HepG2 (cell line): Measurements from ENCODE around the gene NCOA5. TPM values are rescaled to one million over a fixed set of nuclear protein-coding genes. Genes with fewer than 3 reads are reported as not detected.

Experiments
- CENPX ChIP-seq: sonication (generic); formaldehyde crosslinking; IDR thresholded peaks from 2 replicates; pipeline ENCODE4 v1.9.0; 2021; ENCODE audit warnings: mild to moderate bottlenecking, missing genetic modification reagents, moderate library complexity
- FOXM1 ChIP-seq: sonication (generic); formaldehyde crosslinking; IDR thresholded peaks from 2 replicates; pipeline ENCODE4 v1.5.0; 2020; ENCODE audit warnings: missing genetic modification reagents
- MBNL3 ChIP-seq: fragments of 250-450 bp; sonication (Bioruptor Pico); conservative IDR thresholded peaks from 2 replicates; pipeline ENCODE4 v1.8.0; 2022; ENCODE audit warnings: mild to moderate bottlenecking, inconsistent platforms
- PHB2 ChIP-seq: fragments of 450-650 bp; IDR thresholded peaks from 2 replicates; pipeline ENCODE4 v1.6.1; 2018; ENCODE audit not compliant: partially characterized antibody
- SUZ12 ChIP-seq: fragments of 150-350 bp; IDR thresholded peaks from 2 replicates; pipeline ENCODE4 v1.6.1; 2014; ENCODE audit warnings: low read depth, low read length
- SYNCRIP ChIP-seq: fragments of 200-400 bp; formaldehyde crosslinking; IDR thresholded peaks from 2 replicates; pipeline ENCODE4 v1.6.1; 2018; ENCODE audit warnings: mild to moderate bottlenecking, low read depth, low read length; ENCODE audit not compliant: insufficient read depth
- ZNF10 ChIP-seq: sonication (generic); formaldehyde crosslinking; IDR thresholded peaks from 2 replicates; pipeline ENCODE4 v1.4.0; 2020; ENCODE audit warnings: mild to moderate bottlenecking, low read depth, missing genetic modification reagents, borderline replicate concordance
- ZNF260 ChIP-seq: sonication (generic); formaldehyde crosslinking; IDR thresholded peaks from 2 replicates; pipeline ENCODE4 v1.4.0; 2020; ENCODE audit warnings: missing genetic modification reagents, low read depth, mild to moderate bottlenecking, borderline replicate concordance
- polyA plus RNA-seq, 8 experiments: library from polyadenylated mRNA; depleted of rRNA in 3 of 8; stranded (reverse) in 7 of 8; unstranded in 1 of 8; fragments of >200 nt; fragmentation: Illumina TruSeq in 4 of 8; extraction: Trizol in 4 of 8; gene quantifications; 2 replicates each; pipeline versions ENCODE4 v1.2.1 to v1.2.3, GENCODE V29; 2011 to 2016; ENCODE audit warnings: low read depth in 4 of 8, missing spikeins in 1 of 8, mixed read lengths in 1 of 8; ENCODE audit not compliant: insufficient read depth in 1 of 8
- total RNA-seq, 5 experiments: library from RNA; depleted of rRNA; stranded (reverse); fragments of >200 nt; fragmentation: Illumina TruSeq; extraction: Trizol; gene quantifications; 2 replicates each; pipeline ENCODE4 v1.2.3, GENCODE V29; 2016; ENCODE audit warnings: low read depth in 1 of 5
- TF ChIP-seq, protein P1 (sequence below), 2 experiments: sonication (generic) in 1 of 2; formaldehyde crosslinking in 1 of 2; IDR thresholded peaks; 2 replicates each; pipeline versions ENCODE4 v1.4.0 to v1.6.1; 2016 to 2020; ENCODE audit warnings: borderline replicate concordance in 1 of 2, low read depth in 1 of 2, mild to moderate bottlenecking in 1 of 2, missing genetic modification reagents in 1 of 2
- TF ChIP-seq, protein P2 (sequence below): sonication (generic); formaldehyde crosslinking; IDR thresholded peaks from 2 replicates; pipeline ENCODE4 v1.5.0; 2020; ENCODE audit warnings: mild to moderate bottlenecking, missing genetic modification reagents
- TF ChIP-seq, protein P3 (sequence below): sonication (generic); formaldehyde crosslinking; IDR thresholded peaks from 2 replicates; pipeline ENCODE4 v1.5.1; 2020; ENCODE audit warnings: missing genetic modification reagents, mild to moderate bottlenecking, borderline replicate concordance
- TF ChIP-seq, protein P4 (sequence below): IDR thresholded peaks from 2 replicates; pipeline ENCODE4 v1.6.1; 2016; ENCODE audit warnings: control low read depth
- TF ChIP-seq, protein P5 (sequence below): sonication (generic); formaldehyde crosslinking; IDR thresholded peaks from 2 replicates; pipeline ENCODE4 v1.9.0; 2021; ENCODE audit warnings: missing genetic modification reagents, borderline replicate concordance

Gene NCOA5
- total and polyA plus RNA-seq, 2 of the 13 experiments (the other 11 are each of a cell fraction or from before 2014, with no cell fraction given) = 16.5 to 28.4 TPM

DNA sequence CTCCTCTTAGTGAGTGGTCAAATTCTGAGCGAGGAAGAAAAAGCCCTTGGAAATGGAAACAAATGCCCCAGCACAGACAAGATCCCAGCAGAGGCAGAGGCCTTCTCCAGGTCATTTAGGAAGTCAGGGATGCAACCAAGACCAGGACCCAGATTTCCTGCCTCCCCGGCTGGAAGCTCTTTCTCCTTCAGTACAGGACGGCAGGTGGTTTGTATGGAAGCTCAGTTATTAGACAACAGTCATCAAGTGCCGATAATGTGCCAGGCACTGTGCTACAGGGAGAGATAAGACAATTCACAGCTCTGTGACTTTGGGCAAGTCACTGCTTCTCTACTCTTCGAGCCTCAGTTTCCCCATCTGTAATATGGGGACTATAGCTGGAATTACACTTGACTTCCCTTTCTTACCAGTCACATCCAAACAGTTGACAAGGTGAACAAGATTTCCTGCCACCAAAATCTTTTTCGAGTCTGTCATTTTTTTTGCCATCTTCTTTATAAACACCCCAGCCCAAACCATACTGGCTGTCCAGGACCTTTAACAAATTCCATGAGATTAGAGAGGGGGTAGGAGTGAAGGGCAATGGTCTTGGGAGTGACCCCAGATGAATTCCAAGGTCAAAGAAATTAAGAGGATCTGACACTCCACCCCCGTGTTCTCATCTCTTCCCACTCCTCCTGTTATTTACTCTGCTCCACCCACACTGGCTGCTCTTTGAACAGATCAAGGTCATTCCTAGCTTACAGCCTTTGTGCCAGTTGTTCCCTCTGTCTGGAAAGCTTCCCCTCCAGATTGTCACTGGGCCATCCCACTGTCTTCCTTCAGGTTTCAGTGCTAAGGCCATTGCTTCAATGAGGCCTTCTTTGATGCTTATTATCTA, 75.0 kb downstream of the NCOA5 start (continued):
- TF ChIP-seq, protein P1, sequence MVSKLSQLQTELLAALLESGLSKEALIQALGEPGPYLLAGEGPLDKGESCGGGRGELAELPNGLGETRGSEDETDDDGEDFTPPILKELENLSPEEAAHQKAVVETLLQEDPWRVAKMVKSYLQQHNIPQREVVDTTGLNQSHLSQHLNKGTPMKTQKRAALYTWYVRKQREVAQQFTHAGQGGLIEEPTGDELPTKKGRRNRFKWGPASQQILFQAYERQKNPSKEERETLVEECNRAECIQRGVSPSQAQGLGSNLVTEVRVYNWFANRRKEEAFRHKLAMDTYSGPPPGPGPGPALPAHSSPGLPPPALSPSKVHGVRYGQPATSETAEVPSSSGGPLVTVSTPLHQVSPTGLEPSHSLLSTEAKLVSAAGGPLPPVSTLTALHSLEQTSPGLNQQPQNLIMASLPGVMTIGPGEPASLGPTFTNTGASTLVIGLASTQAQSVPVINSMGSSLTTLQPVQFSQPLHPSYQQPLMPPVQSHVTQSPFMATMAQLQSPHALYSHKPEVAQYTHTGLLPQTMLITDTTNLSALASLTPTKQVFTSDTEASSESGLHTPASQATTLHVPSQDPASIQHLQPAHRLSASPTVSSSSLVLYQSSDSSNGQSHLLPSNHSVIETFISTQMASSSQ (IDR thresholded peaks at IDR 0.05; ENCODE audit: low read depth) = no peak
- TF ChIP-seq, protein P1 (CRISPR knock-in tag; IDR thresholded peaks at IDR 0.05; ENCODE audit: borderline replicate concordance) = no peak
- TF ChIP-seq ZNF10 (CRISPR knock-in tag) = no peak
- no peak for TF ChIP-seq CENPX
- no peak for TF ChIP-seq SUZ12
- TF ChIP-seq FOXM1 = no peak
- TF ChIP-seq, protein P2, sequence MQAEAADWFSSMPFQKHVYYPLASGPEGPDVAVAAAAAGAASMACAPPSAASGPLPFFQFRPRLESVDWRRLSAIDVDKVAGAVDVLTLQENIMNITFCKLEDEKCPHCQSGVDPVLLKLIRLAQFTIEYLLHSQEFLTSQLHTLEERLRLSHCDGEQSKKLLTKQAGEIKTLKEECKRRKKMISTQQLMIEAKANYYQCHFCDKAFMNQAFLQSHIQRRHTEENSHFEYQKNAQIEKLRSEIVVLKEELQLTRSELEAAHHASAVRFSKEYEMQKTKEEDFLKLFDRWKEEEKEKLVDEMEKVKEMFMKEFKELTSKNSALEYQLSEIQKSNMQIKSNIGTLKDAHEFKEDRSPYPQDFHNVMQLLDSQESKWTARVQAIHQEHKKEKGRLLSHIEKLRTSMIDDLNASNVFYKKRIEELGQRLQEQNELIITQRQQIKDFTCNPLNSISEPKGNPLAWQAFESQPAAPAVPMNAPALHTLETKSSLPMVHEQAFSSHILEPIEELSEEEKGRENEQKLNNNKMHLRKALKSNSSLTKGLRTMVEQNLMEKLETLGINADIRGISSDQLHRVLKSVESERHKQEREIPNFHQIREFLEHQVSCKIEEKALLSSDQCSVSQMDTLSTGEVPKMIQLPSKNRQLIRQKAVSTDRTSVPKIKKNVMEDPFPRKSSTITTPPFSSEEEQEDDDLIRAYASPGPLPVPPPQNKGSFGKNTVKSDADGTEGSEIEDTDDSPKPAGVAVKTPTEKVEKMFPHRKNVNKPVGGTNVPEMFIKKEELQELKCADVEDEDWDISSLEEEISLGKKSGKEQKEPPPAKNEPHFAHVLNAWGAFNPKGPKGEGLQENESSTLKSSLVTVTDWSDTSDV = no peak
- no peak for TF ChIP-seq SYNCRIP
- TF ChIP-seq PHB2 = no peak
- TF ChIP-seq ZNF260 (CRISPR knock-in tag) = no peak
- TF ChIP-seq MBNL3 (CRISPR knock-in tag) = no peak
- TF ChIP-seq, protein P3, sequence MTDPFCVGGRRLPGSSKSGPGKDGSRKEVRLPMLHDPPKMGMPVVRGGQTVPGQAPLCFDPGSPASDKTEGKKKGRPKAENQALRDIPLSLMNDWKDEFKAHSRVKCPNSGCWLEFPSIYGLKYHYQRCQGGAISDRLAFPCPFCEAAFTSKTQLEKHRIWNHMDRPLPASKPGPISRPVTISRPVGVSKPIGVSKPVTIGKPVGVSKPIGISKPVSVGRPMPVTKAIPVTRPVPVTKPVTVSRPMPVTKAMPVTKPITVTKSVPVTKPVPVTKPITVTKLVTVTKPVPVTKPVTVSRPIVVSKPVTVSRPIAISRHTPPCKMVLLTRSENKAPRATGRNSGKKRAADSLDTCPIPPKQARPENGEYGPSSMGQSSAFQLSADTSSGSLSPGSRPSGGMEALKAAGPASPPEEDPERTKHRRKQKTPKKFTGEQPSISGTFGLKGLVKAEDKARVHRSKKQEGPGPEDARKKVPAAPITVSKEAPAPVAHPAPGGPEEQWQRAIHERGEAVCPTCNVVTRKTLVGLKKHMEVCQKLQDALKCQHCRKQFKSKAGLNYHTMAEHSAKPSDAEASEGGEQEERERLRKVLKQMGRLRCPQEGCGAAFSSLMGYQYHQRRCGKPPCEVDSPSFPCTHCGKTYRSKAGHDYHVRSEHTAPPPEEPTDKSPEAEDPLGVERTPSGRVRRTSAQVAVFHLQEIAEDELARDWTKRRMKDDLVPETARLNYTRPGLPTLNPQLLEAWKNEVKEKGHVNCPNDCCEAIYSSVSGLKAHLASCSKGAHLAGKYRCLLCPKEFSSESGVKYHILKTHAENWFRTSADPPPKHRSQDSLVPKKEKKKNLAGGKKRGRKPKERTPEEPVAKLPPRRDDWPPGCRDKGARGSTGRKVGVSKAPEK = no peak
- TF ChIP-seq, protein P4, sequence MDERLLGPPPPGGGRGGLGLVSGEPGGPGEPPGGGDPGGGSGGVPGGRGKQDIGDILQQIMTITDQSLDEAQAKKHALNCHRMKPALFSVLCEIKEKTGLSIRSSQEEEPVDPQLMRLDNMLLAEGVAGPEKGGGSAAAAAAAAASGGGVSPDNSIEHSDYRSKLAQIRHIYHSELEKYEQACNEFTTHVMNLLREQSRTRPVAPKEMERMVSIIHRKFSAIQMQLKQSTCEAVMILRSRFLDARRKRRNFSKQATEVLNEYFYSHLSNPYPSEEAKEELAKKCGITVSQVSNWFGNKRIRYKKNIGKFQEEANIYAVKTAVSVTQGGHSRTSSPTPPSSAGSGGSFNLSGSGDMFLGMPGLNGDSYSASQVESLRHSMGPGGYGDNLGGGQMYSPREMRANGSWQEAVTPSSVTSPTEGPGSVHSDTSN (CRISPR knock-in tag) = no peak
- TF ChIP-seq, protein P5, sequence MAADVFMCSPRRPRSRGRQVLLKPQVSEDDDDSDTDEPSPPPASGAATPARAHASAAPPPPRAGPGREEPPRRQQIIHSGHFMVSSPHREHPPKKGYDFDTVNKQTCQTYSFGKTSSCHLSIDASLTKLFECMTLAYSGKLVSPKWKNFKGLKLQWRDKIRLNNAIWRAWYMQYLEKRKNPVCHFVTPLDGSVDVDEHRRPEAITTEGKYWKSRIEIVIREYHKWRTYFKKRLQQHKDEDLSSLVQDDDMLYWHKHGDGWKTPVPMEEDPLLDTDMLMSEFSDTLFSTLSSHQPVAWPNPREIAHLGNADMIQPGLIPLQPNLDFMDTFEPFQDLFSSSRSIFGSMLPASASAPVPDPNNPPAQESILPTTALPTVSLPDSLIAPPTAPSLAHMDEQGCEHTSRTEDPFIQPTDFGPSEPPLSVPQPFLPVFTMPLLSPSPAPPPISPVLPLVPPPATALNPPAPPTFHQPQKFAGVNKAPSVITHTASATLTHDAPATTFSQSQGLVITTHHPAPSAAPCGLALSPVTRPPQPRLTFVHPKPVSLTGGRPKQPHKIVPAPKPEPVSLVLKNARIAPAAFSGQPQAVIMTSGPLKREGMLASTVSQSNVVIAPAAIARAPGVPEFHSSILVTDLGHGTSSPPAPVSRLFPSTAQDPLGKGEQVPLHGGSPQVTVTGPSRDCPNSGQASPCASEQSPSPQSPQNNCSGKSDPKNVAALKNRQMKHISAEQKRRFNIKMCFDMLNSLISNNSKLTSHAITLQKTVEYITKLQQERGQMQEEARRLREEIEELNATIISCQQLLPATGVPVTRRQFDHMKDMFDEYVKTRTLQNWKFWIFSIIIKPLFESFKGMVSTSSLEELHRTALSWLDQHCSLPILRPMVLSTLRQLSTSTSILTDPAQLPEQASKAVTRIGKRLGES (CRISPR knock-in tag) = no peak
